Measurements from ENCODE around the gene NDRG3.

NDRG3 gene

DNA sequence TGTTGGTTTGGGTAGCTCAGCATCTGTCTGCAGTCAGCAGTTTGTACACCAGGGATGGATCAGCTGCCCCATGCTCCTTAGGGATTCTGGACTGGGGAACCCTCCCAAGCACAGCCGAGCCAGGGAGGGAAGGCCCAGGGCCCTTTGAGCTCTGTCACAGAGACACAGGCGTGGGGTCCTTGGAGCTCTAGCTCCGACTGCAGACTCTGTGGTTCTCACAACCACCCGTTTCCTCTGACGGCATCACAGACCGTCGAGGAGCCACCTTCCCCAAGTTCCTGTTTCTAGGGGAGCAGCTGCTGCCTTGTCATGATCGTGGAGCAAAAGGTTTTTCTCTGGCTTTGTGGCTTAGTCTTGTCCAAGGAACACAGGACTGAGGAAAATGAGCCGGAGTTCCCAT lies 99.9 kb downstream of the NDRG3 start, which contains the start of gene SLA2:
Gene SLA2, minus strand, starts transcription at position 199 of the 400 bp plus-strand sequence. CDS start 4,861 bp downstream, outside the sequence.
- H3K4me1 ChIP-seq (ENCODE audit: control insufficient read depth, insufficient read depth, low read depth, low read length) = peaks cover 9% of the 10 kb centered on the region
- H3K4me3 ChIP-seq (ENCODE audit: insufficient read depth in 1 of 2, low read depth in 1 of 2, low read length in 2 of 2) = no peak within 1 kb of the TSS
- no peak within 1 kb of the TSS for H2AFZ ChIP-seq (ENCODE audit: low read depth, low read length)
- no peaks in the 10 kb centered on the region for H3K36me3 ChIP-seq (ENCODE audit: control insufficient read depth in 1 of 2, insufficient read depth in 2 of 2, low read depth in 1 of 2, low read length in 2 of 2)
- WGBS = 87% methylated on average over 9 of the region's 9 CpGs
- H3K79me1 ChIP-seq (replicated peaks; ENCODE audit: low read length, poor library complexity, severe bottlenecking) = no peaks in the 10 kb centered on the region
- H3K18ac ChIP-seq (ENCODE audit: low read depth in 1 of 2, low read length in 2 of 2) = no peak within 1 kb of the TSS
- no peak within 1 kb of the TSS for H2BK15ac ChIP-seq (ENCODE audit: low read depth, poor library complexity, severe bottlenecking)
- no peak within 1 kb of the TSS for H2AK5ac ChIP-seq (ENCODE audit: low read length, severe bottlenecking)
- H3K9ac ChIP-seq (ENCODE audit: low read length) = no peak within 1 kb of the TSS
- no peak for DNase-seq
- H4K91ac ChIP-seq (ENCODE audit: low read length) = no peak within 1 kb of the TSS
- H3K27me3 ChIP-seq (ENCODE audit: control insufficient read depth in 1 of 2, insufficient read depth in 1 of 2, low read length in 2 of 2) = no peaks in the 10 kb centered on the region
- no peak within 1 kb of the TSS for H4K8ac ChIP-seq (ENCODE audit: low read length)
- H3K14ac ChIP-seq (ENCODE audit: low read length in 2 of 2) = no peak within 1 kb of the TSS
- no peak within 1 kb of the TSS for H3K23ac ChIP-seq (ENCODE audit: low read length in 2 of 2)
- H2BK120ac ChIP-seq (ENCODE audit: low read depth, low read length) = no peak within 1 kb of the TSS
- H3K4me2 ChIP-seq (ENCODE audit: low read length, poor library complexity, severe bottlenecking) = no peak within 1 kb of the TSS
- no peak within 1 kb of the TSS for H3K27ac ChIP-seq (ENCODE audit: low read length, poor library complexity, severe bottlenecking)
- H3K4ac ChIP-seq (ENCODE audit: low read depth in 1 of 2, low read length in 2 of 2) = no peak within 1 kb of the TSS
- no peak within 1 kb of the TSS for H2BK12ac ChIP-seq (ENCODE audit: low read length in 2 of 2)
- H2BK5ac ChIP-seq (ENCODE audit: low read depth, low read length, poor library complexity, severe bottlenecking) = no peak within 1 kb of the TSS
- no peaks in the 10 kb centered on the region for H3K9me3 ChIP-seq (ENCODE audit: control insufficient read depth, low read length)

- Histone ChIP-seq H3K23ac (ENCODE audit: low read length in 2 of 2) (no peak overlapping the region), H3K14ac (ENCODE audit: low read length in 2 of 2) (no peak overlapping the region), H3K4me3 (ENCODE audit: insufficient read depth in 1 of 2, low read depth in 1 of 2, low read length in 2 of 2) (no peak overlapping the region), H3K4me2 (ENCODE audit: low read length, poor library complexity, severe bottlenecking) (no peak overlapping the region), H2BK12ac (ENCODE audit: low read length in 2 of 2) (no peak overlapping the region), H3K18ac (ENCODE audit: low read depth in 1 of 2, low read length in 2 of 2) (no peak overlapping the region), H3K4ac (ENCODE audit: low read depth in 1 of 2, low read length in 2 of 2) (no peak overlapping the region), H3K9me3 (ENCODE audit: control insufficient read depth, low read length) (no peaks in the 10 kb centered on the region), H3K27me3 (ENCODE audit: control insufficient read depth in 1 of 2, insufficient read depth in 1 of 2, low read length in 2 of 2) (no peaks in the 10 kb centered on the region), H4K8ac (ENCODE audit: low read length) (no peak overlapping the region), H3K36me3 (ENCODE audit: control insufficient read depth in 1 of 2, insufficient read depth in 2 of 2, low read depth in 1 of 2, low read length in 2 of 2) (no peaks in the 10 kb centered on the region), H2BK5ac (ENCODE audit: low read depth, low read length, poor library complexity, severe bottlenecking) (no peak overlapping the region), H3K9ac (ENCODE audit: low read length) (no peak overlapping the region), H3K27ac (ENCODE audit: low read length, poor library complexity, severe bottlenecking) (no peak overlapping the region), H3K4me1 (ENCODE audit: control insufficient read depth, insufficient read depth, low read depth, low read length) (peaks cover 9% of the 10 kb centered on the region), H2AK5ac (ENCODE audit: low read length, severe bottlenecking) (no peak overlapping the region), H2BK15ac (ENCODE audit: low read depth, poor library complexity, severe bottlenecking) (no peak overlapping the region), H4K91ac (ENCODE audit: low read length) (no peak overlapping the region), H3K79me1 (replicated peaks; ENCODE audit: low read length, poor library complexity, severe bottlenecking) (no peaks in the 10 kb centered on the region), H2AFZ (ENCODE audit: low read depth, low read length) (no peak overlapping the region), H2BK120ac (ENCODE audit: low read depth, low read length) (no peak overlapping the region)
- DNase-seq = no peak
- WGBS = 97% methylated on average over 7 of the region's 7 CpGs
These were observed 100.5 kb downstream of the NDRG3 start for GRCh38 chr20:36645353-36645752.

DNA sequence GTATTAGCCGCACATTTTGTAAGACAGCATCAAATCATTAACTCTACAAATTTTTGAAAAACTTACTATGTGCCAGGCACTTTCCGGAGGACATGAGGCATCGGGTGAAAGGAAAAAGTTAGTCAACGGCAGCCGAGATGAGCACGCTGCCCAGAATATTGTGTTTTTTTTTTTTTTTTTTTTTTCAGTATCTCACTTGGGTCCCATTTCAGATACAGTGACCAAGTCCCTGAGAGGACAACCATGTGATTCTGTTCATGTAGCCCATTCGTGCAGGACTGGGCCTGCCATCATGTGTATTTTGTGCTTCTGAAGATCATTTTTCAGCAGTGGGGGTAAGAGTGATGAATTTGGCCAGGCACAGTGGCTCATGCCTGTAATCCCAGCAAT lies 101.2 kb downstream of the NDRG3 start:
- no peak overlapping the region for H2BK120ac ChIP-seq (ENCODE audit: low read depth, low read length)
- H3K4me3 ChIP-seq (ENCODE audit: insufficient read depth in 1 of 2, low read depth in 1 of 2, low read length in 2 of 2) = no peak overlapping the region
- H2AK5ac ChIP-seq (ENCODE audit: low read length, severe bottlenecking) = no peak overlapping the region
- H3K9ac ChIP-seq (ENCODE audit: low read length) = no peak overlapping the region
- H3K9me3 ChIP-seq (ENCODE audit: control insufficient read depth, low read length) = no peaks in the 10 kb centered on the region
- no peak overlapping the region for H3K14ac ChIP-seq (ENCODE audit: low read length in 2 of 2)
- no peaks in the 10 kb centered on the region for H3K27me3 ChIP-seq (ENCODE audit: control insufficient read depth in 1 of 2, insufficient read depth in 1 of 2, low read length in 2 of 2)
- no peak overlapping the region for H4K8ac ChIP-seq (ENCODE audit: low read length)
- no peak overlapping the region for H3K18ac ChIP-seq (ENCODE audit: low read depth in 1 of 2, low read length in 2 of 2)
- no peak overlapping the region for H2BK5ac ChIP-seq (ENCODE audit: low read depth, low read length, poor library complexity, severe bottlenecking)
- no peak overlapping the region for H4K91ac ChIP-seq (ENCODE audit: low read length)
- no peak overlapping the region for H3K23ac ChIP-seq (ENCODE audit: low read length in 2 of 2)
- DNase-seq = no peak
- no peaks in the 10 kb centered on the region for H3K36me3 ChIP-seq (ENCODE audit: control insufficient read depth in 1 of 2, insufficient read depth in 2 of 2, low read depth in 1 of 2, low read length in 2 of 2)
- no peak overlapping the region for H3K27ac ChIP-seq (ENCODE audit: low read length, poor library complexity, severe bottlenecking)
- H3K4me2 ChIP-seq (ENCODE audit: low read length, poor library complexity, severe bottlenecking) = no peak overlapping the region
- no peak overlapping the region for H3K4ac ChIP-seq (ENCODE audit: low read depth in 1 of 2, low read length in 2 of 2)
- no peak overlapping the region for H2AFZ ChIP-seq (ENCODE audit: low read depth, low read length)
- no peaks in the 10 kb centered on the region for H3K79me1 ChIP-seq (replicated peaks; ENCODE audit: low read length, poor library complexity, severe bottlenecking)
- no peak overlapping the region for H2BK15ac ChIP-seq (ENCODE audit: low read depth, poor library complexity, severe bottlenecking)
- no peak overlapping the region for H2BK12ac ChIP-seq (ENCODE audit: low read length in 2 of 2)
- peaks cover 9% of the 10 kb centered on the region for H3K4me1 ChIP-seq (ENCODE audit: control insufficient read depth, insufficient read depth, low read depth, low read length)
- WGBS = 97% methylated on average over 7 of the region's 7 CpGs

- Histone ChIP-seq H3K27me3 (ENCODE audit: control insufficient read depth in 1 of 2, insufficient read depth in 1 of 2, low read length in 2 of 2) (no peaks in the 10 kb centered on the region), H3K36me3 (ENCODE audit: control insufficient read depth in 1 of 2, insufficient read depth in 2 of 2, low read depth in 1 of 2, low read length in 2 of 2) (no peaks in the 10 kb centered on the region), H4K91ac (ENCODE audit: low read length) (no peak overlapping the region), H3K9ac (ENCODE audit: low read length) (no peak overlapping the region), H3K23ac (ENCODE audit: low read length in 2 of 2) (no peak overlapping the region), H3K14ac (ENCODE audit: low read length in 2 of 2) (no peak overlapping the region), H2BK12ac (ENCODE audit: low read length in 2 of 2) (no peak overlapping the region), H3K79me1 (replicated peaks; ENCODE audit: low read length, poor library complexity, severe bottlenecking) (no peaks in the 10 kb centered on the region), H2AK5ac (ENCODE audit: low read length, severe bottlenecking) (no peak overlapping the region), H3K9me3 (ENCODE audit: control insufficient read depth, low read length) (no peaks in the 10 kb centered on the region), H3K4me1 (ENCODE audit: control insufficient read depth, insufficient read depth, low read depth, low read length) (peaks cover 9% of the 10 kb centered on the region), H3K27ac (ENCODE audit: low read length, poor library complexity, severe bottlenecking) (no peak overlapping the region), H2BK5ac (ENCODE audit: low read depth, low read length, poor library complexity, severe bottlenecking) (no peak overlapping the region), H2AFZ (ENCODE audit: low read depth, low read length) (no peak overlapping the region), H3K4me3 (ENCODE audit: insufficient read depth in 1 of 2, low read depth in 1 of 2, low read length in 2 of 2) (no peak overlapping the region), H3K18ac (ENCODE audit: low read depth in 1 of 2, low read length in 2 of 2) (no peak overlapping the region), H3K4me2 (ENCODE audit: low read length, poor library complexity, severe bottlenecking) (no peak overlapping the region), H2BK15ac (ENCODE audit: low read depth, poor library complexity, severe bottlenecking) (no peak overlapping the region), H4K8ac (ENCODE audit: low read length) (no peak overlapping the region), H2BK120ac (ENCODE audit: low read depth, low read length) (no peak overlapping the region), H3K4ac (ENCODE audit: low read depth in 1 of 2, low read length in 2 of 2) (no peak overlapping the region)
- no peak for DNase-seq
- 95% methylated on average over 5 of the region's 5 CpGs for WGBS
These were observed 101.7 kb downstream of the NDRG3 start for GRCh38 chr20:36644032-36644705.

Data from mesenchymal stem cell (in vitro differentiated cells and primary cell).